GM20000 (cell line): ENCODE data around the gene SERHL2.
A peak's percentile ranks its signal among the peaks of the same experiment; 100 is the strongest.
"Not testable (repeated sequence)": the region's sequence is repeated elsewhere in the genome, so short reads cannot be mapped to it uniquely, and the experiment has no call there.

ENCODE experiments used
- DNase-seq: peaks from one replicate; pipeline ENCODE4 v3.0.0; 2012; ENCODE audit warnings: low spot score
- CTCF ChIP-seq: IDR thresholded peaks from 2 replicates; pipeline ENCODE4 v1.5.1; 2012; ENCODE audit warnings: mild to moderate bottlenecking, control low read depth; ENCODE audit errors: extremely low read depth, missing control alignments

SERHL2 gene

GRCh38 chr22:42553475-42554361, at the start of gene SERHL2:
TSS of gene SERHL2 (plus strand) at chr22:42553956. CDS start at chr22:42554021, 65 bp downstream.
- DNase-seq, result peak; percentile 94
- no peak for TF ChIP-seq CTCF

GRCh38 chr22:42508327-42508974, 45.3 kb upstream of the SERHL2 start:
- not testable (repeated sequence) for DNase-seq

- DNase-seq, result not testable (repeated sequence)
Observed at GRCh38 chr22:42508975-42509364, 44.8 kb upstream of the SERHL2 start.

- DNase-seq, result no peak
- TF ChIP-seq CTCF, result no peak
Observed at GRCh38 chr22:42509548-42509947, 44.2 kb upstream of the SERHL2 start.

GRCh38 chr22:42511401-42511891, 42.3 kb upstream of the SERHL2 start:
- TF ChIP-seq CTCF, result no peak
- DNase-seq, result no peak

GRCh38 chr22:42512273-42512990, 41.3 kb upstream of the SERHL2 start:
- not testable (repeated sequence) for DNase-seq

- not testable (repeated sequence) for DNase-seq
Observed at GRCh38 chr22:42514331-42514730, 39.4 kb upstream of the SERHL2 start.

GRCh38 chr22:42515304-42515703, 38.5 kb upstream of the SERHL2 start:
- DNase-seq, result not testable (repeated sequence)

GRCh38 chr22:42515896-42516295, 37.9 kb upstream of the SERHL2 start:
- TF ChIP-seq CTCF, result no peak
- DNase-seq, result no peak

GRCh38 chr22:42517103-42517502, 36.7 kb upstream of the SERHL2 start:
- not testable (repeated sequence) for DNase-seq

- DNase-seq, result not testable (repeated sequence)
Observed at GRCh38 chr22:42518638-42519524, 34.9 kb upstream of the SERHL2 start.
